ENCODE data around the gene DOCK4.

DNA sequence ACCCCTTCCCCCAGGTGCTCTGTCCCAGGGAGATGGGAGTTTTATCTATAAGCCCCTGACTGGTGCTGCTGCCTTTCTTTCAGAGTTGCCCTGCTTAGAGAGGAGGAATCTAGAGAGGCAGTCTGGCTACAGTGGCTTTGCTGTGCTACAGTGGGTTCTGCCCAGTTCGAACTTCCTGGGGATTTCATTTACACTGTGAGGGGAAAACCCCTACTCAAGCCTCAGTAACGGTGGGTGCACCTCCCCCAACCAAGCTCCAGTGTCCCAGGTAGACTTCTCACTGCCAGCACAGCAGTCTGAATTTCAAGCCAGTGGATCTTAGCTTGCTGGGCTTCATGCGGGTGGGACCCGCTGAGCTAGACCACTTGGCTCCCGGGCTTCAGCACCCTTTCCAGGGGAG is 500.4 kb downstream of the DOCK4 start:
- TF ChIP-seq, protein P1, sequence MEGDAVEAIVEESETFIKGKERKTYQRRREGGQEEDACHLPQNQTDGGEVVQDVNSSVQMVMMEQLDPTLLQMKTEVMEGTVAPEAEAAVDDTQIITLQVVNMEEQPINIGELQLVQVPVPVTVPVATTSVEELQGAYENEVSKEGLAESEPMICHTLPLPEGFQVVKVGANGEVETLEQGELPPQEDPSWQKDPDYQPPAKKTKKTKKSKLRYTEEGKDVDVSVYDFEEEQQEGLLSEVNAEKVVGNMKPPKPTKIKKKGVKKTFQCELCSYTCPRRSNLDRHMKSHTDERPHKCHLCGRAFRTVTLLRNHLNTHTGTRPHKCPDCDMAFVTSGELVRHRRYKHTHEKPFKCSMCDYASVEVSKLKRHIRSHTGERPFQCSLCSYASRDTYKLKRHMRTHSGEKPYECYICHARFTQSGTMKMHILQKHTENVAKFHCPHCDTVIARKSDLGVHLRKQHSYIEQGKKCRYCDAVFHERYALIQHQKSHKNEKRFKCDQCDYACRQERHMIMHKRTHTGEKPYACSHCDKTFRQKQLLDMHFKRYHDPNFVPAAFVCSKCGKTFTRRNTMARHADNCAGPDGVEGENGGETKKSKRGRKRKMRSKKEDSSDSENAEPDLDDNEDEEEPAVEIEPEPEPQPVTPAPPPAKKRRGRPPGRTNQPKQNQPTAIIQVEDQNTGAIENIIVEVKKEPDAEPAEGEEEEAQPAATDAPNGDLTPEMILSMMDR (IDR thresholded peaks at IDR 0.05), result no peak
- no peak for TF ChIP-seq POLR2A (IDR thresholded peaks at IDR 0.05)

Measured in thyroid gland (tissue), 4 donors.